Measurements from ENCODE around the gene MITF.

- TF ChIP-seq CTCF (IDR thresholded peaks at IDR 0.05) (no peak), POLR2A (IDR thresholded peaks at IDR 0.05) (no peak)
Observed at GRCh38 chr3:69930564-69930963, 191.3 kb downstream of the MITF start.
